HTR-8/SVneo (cell line): ENCODE data around the gene EXTL2.
A peak's percentile ranks its signal among the peaks of the same experiment; 100 is the strongest.
"Not testable (repeated sequence)": the region's sequence is repeated elsewhere in the genome, so short reads cannot be mapped to it uniquely, and the experiment has no call there.

Experiments
- DNase-seq: peaks from one replicate; pipeline ENCODE4 v3.0.0; 2011; ENCODE audit warnings: low spot score, mixed read lengths; ENCODE audit not compliant: insufficient read length
- FAIRE-seq: peaks from 2 replicates; lab custom pipeline; 2011; peaks lifted over from hg19 to GRCh38; lab: Jason Lieb, UNC

EXTL2 gene, protein sequence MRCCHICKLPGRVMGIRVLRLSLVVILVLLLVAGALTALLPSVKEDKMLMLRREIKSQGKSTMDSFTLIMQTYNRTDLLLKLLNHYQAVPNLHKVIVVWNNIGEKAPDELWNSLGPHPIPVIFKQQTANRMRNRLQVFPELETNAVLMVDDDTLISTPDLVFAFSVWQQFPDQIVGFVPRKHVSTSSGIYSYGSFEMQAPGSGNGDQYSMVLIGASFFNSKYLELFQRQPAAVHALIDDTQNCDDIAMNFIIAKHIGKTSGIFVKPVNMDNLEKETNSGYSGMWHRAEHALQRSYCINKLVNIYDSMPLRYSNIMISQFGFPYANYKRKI

DNA sequence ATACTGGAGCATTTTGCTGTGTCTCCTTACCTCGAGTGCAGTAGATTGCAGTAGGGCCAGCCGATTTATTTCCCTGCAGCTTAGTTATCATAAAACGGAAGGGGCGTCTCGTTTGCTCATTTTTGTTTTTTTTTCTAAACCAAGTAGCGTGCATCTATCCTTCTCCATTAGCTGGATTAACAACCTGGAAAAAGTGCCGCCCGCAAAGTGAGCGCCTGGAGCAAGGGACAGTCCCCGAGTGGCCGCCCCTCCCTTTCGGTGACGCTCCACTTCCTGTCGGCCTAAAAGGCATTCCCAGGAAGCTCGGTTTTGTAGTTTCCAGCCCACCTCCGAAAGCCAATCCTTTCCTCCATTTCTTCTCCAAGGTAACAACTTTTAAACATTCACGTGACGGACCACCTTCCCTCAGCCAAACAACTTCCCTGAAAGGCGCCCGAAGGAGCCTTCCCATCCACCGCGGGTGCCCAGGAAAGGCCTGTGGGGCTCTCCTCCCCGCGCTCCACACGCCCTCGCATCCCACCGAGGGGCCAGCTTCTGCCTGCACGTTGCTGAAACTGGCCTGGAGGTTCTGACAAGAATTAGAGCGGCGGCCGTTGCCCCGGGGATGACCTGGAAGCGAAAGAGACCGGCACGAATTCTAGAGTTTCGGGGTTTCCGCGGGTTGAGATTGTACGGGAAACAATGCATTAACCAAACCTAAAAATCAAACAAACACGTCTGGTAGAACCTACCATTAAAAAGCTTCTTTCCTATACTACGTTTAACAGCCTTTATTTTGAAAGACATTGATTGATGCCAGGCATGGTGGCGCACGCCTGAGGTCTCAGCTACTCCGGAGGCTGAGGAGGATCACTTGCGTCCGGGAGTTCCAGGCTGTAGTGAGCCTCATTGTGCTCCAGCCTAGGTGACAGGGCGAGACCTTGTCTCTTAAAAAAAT is at the start of gene EXTL2:
TSS of gene EXTL2 (minus strand) at position 240 of the 937 bp plus-strand sequence. CDS start 6,085 bp downstream, outside the sequence.
- no peak for FAIRE-seq
- DNase-seq = peak; percentile 53

DNA sequence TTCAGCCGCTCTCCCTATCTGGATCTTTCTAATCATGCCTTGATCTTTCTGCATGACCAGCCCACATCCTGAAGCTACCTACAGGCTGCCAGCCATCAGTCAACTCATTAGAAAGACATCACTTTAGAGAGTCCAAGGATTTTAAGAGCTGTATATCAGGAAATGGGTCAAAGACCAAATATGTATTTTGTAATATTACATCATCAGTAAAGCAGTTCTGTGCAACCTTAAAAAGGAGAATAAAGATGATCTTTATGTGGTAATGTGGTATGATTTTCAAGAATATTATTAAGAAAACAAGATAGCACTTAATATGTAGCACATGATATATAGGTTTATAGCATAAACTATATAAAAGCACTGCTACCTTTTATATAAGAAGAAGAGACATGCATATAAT is 48.9 kb upstream of the EXTL2 start:
- FAIRE-seq (no peak), DNase-seq (no peak)

DNA sequence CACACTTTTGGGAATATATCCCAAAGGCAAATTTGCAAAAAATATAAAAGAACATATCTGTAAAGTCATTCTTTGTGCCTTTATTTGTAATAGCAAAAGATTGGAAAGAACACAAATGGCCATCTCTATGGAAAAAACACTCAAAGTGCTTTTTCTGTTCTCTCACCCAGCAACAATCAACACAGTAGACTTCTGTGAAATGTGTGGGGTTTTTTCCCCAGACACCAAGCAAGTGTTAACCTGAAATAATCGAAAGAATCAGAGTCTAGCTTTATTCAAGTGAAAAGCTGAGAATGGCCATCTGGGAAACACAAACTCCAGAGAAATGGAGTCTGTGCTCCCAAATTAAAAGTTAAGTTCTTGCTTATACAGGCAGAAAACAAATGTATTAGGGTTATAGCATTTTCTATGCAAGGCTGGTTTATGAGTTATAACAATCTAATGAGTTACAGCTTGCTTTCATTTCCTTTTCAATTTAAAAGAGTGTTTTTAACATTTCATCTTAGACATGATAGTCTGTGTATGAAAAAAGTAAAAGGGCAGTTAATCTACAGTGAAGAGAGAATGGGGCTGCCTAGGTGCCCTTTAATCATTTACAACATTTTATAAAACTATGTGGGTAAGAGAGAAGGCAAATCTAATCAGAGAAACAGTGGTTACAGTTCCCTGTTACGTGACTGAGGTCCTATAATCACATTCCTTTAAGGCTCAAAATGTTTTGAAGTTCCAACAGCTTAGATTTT is 47.8 kb upstream of the EXTL2 start:
- DNase-seq (no peak), FAIRE-seq (no peak)

DNA sequence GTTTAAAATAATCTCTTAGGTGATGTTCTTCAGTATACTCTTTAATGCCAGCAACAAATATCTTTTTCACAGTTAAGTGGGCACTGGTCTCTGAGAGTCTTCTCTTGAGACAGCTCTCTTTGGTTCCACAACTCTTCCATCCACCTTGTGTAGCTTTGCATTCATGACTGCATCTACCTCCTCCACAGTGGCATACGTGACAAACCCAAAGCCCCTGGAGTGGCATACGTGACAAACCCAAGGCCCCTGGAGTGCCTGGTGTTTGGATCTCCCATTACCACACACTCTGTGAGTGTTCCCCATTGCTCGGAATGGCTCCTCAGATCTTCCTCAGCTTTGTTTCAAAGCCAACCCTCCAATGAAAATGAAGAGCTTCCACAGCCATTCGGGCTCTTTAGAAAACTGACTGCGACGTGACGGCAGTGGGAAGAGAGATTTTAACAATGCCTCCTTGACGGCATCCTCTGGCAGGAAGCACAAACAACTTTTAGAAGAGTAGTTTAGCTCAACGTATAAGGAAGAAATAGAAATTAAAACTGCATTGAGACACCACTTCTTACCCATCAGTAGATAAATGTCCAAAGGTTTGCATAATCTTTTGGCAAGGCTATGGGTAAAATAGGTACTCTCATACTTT is 47.1 kb upstream of the EXTL2 start:
- FAIRE-seq = no peak
- DNase-seq = no peak

DNA sequence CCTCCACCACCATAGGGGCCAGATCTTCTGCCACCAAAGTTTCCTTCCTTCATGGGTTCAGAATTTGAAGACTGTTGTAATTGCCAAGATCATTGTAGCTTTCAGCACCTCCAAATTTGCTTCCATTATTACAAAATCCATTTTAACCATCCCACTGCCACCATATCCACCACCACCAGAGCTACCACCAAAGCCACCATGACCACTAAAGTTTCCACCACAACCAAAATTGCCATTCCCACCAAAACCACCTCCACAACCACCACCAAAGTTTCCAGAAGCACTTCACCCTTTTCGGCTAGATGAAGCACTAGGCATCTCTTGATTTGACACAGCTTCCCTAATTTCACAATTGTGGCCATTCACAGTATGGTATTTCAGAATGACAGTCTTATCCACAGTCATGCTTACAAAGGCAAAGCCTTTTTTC is 46.5 kb upstream of the EXTL2 start:
- DNase-seq = no peak
- FAIRE-seq = no peak

DNA sequence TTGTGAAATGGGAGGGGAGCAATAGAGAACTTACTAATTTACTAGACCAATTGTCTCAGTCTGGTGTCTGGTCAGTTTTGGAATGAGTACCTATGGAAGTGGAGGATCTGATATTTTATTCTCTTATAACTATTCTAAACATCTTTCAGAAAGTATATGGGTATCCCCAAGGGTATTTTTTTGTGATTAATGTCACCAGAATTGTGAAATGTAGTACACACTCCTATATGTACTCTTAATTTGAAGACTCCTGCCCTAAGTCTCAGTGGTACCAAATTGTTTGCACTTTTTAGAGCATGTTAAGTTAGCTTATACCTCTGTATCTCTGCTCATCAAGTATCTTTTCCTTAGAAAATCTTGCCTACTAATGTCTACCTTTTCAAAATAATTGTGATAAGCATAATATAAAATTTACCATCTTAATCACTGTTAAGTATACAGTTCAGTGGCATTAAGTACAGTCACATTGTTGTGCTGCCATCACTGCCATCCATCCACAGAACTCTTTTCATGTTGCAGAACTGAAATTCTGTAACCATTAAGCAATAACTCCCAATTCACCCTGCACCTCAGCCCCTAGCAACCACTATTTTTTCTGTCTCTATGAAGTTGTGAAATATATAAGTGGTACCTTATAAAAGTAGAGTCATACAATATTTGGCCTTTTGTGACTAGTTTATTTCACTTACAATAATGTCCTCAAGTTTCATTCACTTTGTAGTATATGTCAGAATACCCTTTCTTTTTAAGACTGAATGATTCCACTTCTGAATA is 41.7 kb upstream of the EXTL2 start:
- FAIRE-seq (no peak), DNase-seq (no peak)

DNA sequence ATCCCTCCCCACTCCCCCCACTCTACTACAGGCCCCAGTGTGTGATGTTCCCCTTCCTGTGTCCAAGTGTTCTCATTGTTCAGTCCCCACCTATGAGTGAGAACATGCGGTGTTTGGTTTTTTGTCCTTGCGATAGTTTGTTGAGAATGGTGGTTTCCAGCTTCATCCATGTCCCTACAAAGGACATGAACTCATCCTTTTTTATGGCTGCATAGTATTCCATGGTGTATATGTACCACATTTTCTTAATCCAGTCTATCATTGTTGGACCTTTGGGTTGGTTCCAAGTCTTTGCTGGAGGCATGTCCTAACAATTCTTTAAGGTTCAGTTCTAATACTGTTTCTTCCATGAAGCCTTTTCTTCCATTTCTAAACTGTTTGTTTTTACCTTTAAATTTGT is 38.9 kb upstream of the EXTL2 start:
- not testable (repeated sequence) for DNase-seq, FAIRE-seq

DNA sequence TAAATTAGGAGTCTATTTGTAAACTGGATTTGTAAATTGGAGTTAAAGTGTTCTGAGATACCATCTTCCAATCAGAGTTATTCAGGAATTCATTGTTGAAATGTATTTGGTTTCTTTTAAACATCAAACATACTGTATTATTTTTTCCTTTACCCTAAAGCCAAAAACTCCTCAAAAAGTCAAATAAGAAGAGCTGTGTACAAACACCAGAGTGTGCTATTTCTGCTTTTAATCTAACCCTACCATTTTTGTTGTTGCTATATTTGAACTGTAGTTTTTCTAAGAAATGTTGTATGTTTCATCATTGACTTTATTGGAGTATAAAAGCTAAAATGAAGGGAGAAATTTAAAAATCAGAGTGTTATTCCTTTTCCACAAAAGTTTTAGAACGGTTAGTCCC is 37.1 kb upstream of the EXTL2 start:
- DNase-seq (no peak), FAIRE-seq (no peak)

DNA sequence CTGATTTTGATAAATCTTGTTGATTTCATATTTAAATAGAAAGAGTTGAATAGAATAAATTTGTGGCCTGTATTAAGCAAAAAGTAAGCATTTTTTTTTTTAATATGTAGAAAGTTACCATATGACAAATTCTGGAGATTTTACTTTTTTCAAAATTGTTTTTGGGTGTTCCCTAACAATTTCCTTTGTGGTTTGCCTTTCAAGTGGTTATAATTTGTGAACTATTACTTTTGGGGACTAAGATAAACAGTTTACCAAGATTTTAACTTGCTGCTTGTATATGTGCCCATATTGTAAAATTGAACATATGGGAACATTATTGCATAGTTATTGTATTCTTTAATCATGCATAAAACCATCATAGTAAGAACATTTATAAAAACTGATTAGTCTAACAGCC is 35.9 kb upstream of the EXTL2 start:
- DNase-seq (no peak), FAIRE-seq (no peak)

DNA sequence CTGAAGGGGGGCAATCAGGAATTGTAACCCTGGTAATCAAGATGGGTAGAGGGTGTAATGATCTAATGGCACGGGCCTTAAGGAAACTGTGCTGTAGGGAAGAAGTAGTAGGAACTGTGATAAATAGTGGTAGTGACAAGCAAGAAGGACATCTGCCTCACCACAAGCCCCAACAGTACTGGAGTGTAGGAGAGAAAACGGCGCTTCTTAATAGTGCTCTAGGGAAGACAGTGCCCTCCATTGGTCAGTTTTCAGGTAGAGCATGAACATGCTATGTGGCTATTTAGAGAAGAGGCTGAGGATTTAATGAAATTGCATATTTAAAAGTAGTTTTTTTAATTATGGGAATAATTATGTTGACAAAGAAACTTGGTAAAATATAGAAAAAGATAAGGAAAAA is 33.5 kb upstream of the EXTL2 start:
- DNase-seq (no peak), FAIRE-seq (no peak)

DNA sequence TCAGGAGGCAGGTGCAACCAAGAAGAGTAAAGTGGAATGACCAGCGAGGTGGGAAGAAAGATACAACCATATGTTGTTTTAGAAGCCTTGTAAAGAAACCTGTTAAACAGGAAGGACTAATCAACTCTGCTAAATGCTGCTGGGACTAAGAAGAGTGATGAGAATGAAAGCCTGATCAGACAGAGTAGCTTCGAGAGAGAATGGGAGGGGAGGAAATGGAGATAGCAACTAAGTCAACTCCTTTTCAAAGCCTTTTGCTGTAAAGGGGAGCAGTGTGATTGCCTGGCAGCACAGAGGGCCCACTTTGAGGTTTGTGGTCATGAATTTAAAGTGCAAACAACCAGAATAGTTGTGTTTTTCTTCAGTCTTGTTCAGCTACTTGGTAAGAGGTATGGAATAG is 32.6 kb upstream of the EXTL2 start:
- no peak for FAIRE-seq
- no peak for DNase-seq

DNA sequence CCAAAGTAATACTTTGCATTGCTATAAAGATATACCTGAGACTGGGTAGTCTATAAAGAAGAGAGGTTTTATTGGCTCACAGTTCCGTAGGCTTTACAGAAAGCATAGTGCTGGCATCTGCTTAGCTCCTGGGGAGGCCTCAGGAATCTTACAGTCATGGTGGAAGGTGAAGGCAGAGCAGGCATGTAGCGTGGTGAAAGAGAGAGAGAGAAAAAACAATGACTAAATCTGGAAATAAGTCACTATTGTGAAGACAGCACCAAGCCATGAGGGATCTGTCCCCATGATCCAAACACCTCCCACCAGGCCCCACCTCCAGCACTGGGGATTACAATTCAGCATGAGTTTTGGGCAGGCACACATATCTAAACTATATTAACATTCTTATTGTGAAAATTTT is 31.6 kb upstream of the EXTL2 start:
- no peak for DNase-seq
- no peak for FAIRE-seq

DNA sequence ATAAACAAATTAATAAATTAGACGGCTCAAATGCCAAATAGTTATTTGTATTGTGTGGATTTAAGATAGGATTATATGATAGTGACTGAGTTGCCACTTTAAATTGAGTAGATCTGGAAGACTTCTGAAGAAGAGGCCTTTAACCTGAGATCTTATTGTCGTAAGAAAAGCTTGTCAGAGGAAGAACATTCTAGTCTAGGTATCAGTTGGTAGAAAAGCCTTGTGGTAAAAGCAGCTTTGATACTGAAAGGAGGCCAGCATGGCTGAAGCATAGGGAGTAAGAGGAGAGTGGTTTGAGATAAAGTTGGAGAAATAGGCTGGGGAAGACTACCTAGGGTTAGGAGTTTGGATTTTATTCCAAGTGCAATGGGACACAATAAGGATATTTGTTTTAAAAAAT is 30.3 kb upstream of the EXTL2 start:
- DNase-seq = no peak
- FAIRE-seq = no peak

DNA sequence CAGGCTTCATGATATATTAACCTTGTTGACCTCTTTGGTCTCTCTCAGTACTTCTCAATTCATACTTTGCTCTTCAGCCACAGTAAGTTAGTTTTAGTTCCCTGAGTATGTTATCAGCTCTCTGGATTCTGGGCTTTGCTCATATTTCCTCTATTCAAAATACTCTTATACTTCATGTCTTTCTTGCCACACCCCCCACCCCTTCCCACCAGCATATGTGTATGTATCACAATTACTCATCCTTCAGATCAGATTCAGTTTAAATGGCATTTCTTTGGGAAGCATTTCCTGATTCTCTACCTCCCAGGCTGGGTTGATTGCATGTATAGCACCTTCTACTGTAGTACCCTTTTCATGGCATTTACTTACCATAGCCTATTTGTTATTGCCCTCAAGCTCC is 29.6 kb upstream of the EXTL2 start:
- FAIRE-seq (no peak), DNase-seq (no peak)

DNA sequence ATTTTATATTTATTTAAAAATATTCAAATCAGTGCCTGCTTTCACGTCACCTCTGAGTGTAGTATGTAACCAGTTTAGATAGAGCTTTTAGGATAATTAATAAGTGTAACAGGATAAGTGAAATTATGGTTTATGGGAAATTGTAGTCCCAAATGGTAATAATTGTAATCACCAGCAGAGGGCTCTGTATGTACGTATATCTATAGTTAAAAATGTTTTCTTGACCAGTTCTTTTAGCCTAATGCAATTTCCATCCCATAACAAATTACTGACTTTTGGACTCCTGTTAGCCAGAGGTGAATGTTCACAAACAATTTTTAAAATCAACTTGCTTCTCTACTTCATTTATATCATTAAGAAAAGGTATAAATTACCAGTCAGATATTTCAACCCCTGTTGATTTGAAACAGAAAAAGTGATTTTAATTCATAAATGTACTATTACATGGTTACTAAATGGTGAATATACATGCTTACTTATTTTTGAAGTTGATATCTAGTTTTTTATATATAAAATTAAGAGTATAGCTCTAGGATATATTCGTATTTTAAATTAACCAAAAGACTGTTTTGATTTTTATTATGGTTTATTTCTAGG is 26.6 kb upstream of the EXTL2 start:
- FAIRE-seq (no peak), DNase-seq (no peak)

DNA sequence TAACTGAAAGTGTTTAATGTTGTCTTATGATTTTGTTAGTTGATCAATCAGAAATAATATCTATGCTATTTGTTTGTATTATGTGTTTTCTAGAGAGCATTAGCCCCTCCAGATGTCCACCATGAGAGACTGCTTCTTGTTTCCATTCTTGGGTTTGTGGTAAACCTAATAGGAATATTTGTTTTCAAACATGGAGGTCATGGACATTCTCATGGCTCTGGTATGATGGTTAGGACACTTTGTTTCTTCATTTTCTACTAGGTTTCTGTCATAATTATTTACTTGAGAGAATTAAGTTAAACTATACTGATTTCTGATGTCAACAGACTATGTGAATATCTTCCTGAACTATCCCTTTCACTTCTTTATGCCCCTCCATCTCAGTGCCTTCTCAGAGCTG is 17.4 kb upstream of the EXTL2 start:
- no peak for DNase-seq
- FAIRE-seq = no peak

DNA sequence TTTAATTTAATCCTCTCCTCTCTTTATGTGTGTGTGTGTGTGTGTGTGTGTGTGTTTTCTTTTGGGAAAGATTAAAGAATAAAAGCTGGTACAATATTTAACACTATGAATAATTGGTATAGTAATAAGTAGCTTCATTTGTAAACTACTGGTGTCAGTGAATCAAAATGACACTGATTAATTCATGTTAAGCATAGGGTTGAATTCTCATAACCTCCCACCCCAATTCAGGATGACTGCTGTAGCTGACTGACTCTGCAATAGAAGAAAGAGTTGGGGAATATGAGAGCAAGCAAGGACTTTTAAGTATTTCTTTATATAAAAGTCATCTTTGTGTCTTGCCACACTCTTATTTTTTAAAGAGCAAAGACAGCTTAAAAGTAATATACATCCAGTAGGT is 14.4 kb upstream of the EXTL2 start:
- FAIRE-seq = no peak

DNA sequence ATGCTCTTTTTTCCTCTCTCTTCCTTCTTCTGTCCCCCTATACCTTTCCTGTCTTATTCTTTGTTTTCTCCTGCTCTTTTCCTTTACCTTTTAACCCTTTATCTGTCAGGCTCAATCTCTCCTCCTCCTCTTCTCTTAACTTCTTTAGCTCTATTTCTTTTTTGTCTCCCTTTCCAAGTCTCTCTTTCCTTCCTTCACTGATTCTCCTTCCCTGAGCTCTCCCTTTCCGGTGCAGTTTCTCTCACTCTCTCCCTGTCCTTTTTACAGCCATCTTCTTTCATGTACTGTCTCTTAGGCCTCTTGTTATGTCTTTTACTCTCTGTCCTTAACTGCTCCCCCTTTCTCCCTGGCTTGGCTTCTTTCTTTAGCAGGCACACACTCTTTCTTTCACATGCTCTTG is 13.2 kb upstream of the EXTL2 start:
- DNase-seq = no peak
- no peak for FAIRE-seq

More for the DNA sequence above, 14.4 kb upstream of the EXTL2 start:
- no peak for DNase-seq

DNA sequence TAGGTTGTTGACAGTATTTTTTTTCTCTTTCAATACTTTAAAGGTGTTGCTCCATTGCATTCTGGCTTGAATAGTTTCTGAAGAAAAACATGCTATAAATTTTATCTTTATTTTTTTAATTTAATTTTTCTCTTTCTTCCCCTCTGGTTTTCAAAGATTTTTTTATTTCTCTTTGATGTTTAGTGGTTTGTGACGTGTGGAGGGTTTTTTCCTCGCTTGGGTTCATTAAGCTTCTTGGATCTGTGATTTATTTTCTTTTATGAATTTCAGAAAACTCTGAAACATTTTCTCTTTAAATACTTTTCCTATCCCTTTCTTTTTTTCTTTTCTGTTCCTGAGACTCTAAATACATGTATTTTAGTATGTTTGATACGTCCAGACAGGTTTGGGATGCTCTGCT is 10.5 kb upstream of the EXTL2 start:
- DNase-seq = no peak
- no peak for FAIRE-seq
